ENCODE measurements around the gene ZNF560.
A peak's percentile ranks its signal among the peaks of the same experiment; 100 is the strongest.

Gene ZNF560

GRCh38 chr19:9435279-9436268, 62.8 kb downstream of the ZNF560 start, which contains the start of gene ZNF266:
Gene ZNF266 (minus strand): TSS chr19:9435573. CDS start chr19:9420089, 15,484 bp downstream.
- peak; percentile 82 for DNase-seq

GRCh38 chr19:9431475-9431874, 66.9 kb downstream of the ZNF560 start:
- peak; percentile 1 for DNase-seq

GRCh38 chr19:9430444-9430843, 68.0 kb downstream of the ZNF560 start:
- DNase-seq: no peak

GRCh38 chr19:9427941-9428340, 70.5 kb downstream of the ZNF560 start:
- no peak for DNase-seq

All from NCI-H1092 treated with DMSO at 0.1 percent for 48 hours (cell line).